Measurements from ENCODE around the gene WDR45. TPM values are rescaled to one million over a fixed set of nuclear protein-coding genes. Genes with fewer than 3 reads are reported as not detected.

WDR45 gene
- 55.6 and 65.9 TPM in 2 replicates for total RNA-seq

GRCh38 chrX:49079489-49080428 is at the start of gene WDR45:
TSS of gene WDR45 (minus strand) at chrX:49079887. CDS start at chrX:49078095, 1,792 bp downstream.

GRCh38 chrX:49073601-49074575 is 5.8 kb downstream of the WDR45 start, which contains the start of gene PRAF2:
TSS of gene PRAF2 (minus strand) at chrX:49074002. CDS start at chrX:49073987, 15 bp downstream.

GRCh38 chrX:49058794-49059193 is 20.9 kb downstream of the WDR45 start, which contains the start of gene CCDC120:
TSS of gene CCDC120 (plus strand) at chrX:49058999. CDS start at chrX:49062042, 3,043 bp downstream.

GRCh38 chrX:49043220-49043986 is 36.3 kb downstream of the WDR45 start, which contains the start of gene TFE3:
TSS of gene TFE3 (minus strand) at chrX:49043357. CDS start at chrX:49043226, 131 bp downstream.

Other genes with a start within 250 kb of the WDR45 start
- 0.53 TPM in 1 of 2 replicates, not detected in the other for gene PCSK1N, start 244.3 kb downstream of the WDR45 start, total RNA-seq
- 43.5 and 45.7 TPM in 2 replicates for gene TIMM17B, start 182.1 kb downstream of the WDR45 start, total RNA-seq
- gene PQBP1, start 182.0 kb downstream of the WDR45 start, total RNA-seq, result 56.4 and 83.3 TPM in 2 replicates
- 41.5 and 46.1 TPM in 2 replicates for gene SLC35A2, start 168.2 kb downstream of the WDR45 start, total RNA-seq
- 6.9 and 7.4 TPM in 2 replicates for gene PIM2, start 160.9 kb downstream of the WDR45 start, total RNA-seq
- 39.2 and 48.0 TPM in 2 replicates for gene OTUD5, start 122.3 kb downstream of the WDR45 start, total RNA-seq
- 1.4 and 2.0 TPM in 2 replicates for gene KCND1, start 108.0 kb downstream of the WDR45 start, total RNA-seq
- 11.3 and 19.0 TPM in 2 replicates for gene GRIPAP1, start 77.6 kb downstream of the WDR45 start, total RNA-seq
- gene TFE3, start 36.5 kb downstream of the WDR45 start, total RNA-seq, result 66.3 and 69.2 TPM in 2 replicates
- gene CCDC120, start 20.9 kb downstream of the WDR45 start, total RNA-seq, result 0.58 and 1.4 TPM in 2 replicates
- 19.7 and 34.6 TPM in 2 replicates for gene PRAF2, start 5.9 kb downstream of the WDR45 start, total RNA-seq
- 27.4 and 34.4 TPM in 2 replicates for gene GPKOW, start 43.8 kb upstream of the WDR45 start, total RNA-seq
- 1.4 and 6.3 TPM in 2 replicates for gene MAGIX, start 82.9 kb upstream of the WDR45 start, total RNA-seq
- 118 TPM in 2 replicates for gene PLP2, start 92.0 kb upstream of the WDR45 start, total RNA-seq
- gene PRICKLE3, start 106.5 kb upstream of the WDR45 start, total RNA-seq, result 5.8 and 8.5 TPM in 2 replicates
- 0.29 TPM in 1 of 2 replicates, not detected in the other for gene SYP, start 120.3 kb upstream of the WDR45 start, total RNA-seq
- gene CACNA1F, start 153.5 kb upstream of the WDR45 start, total RNA-seq, result not detected in 2 replicates
- 16.5 and 24.5 TPM in 2 replicates for gene CCDC22, start 155.6 kb upstream of the WDR45 start, total RNA-seq
- not detected in 2 replicates for gene FOXP3, start 184.8 kb upstream of the WDR45 start, total RNA-seq
- gene PPP1R3F, start 189.9 kb upstream of the WDR45 start, total RNA-seq, result 0.58 and 8.2 TPM in 2 replicates
- not detected in 2 replicates for gene GAGE10, start 223.8 kb upstream of the WDR45 start, total RNA-seq
- not detected in 2 replicates for gene GAGE12J, start 242.2 kb upstream of the WDR45 start, total RNA-seq

Measured in myometrial cell (primary cell).